ENCODE results near the gene ABCA4.

- no peak for TF ChIP-seq CTCF (IDR thresholded peaks at IDR 0.05)
- no peak for TF ChIP-seq POLR2A (IDR thresholded peaks at IDR 0.05)
Observed at GRCh38 chr1:93958032-93958725, 162.8 kb downstream of the ABCA4 start.

Data from stomach (tissue), 4 donors.